Natural killer cell (primary cell): ENCODE results near the gene FN3K. TPM values are rescaled to one million over a fixed set of nuclear protein-coding genes. Genes with fewer than 3 reads are reported as not detected.

Experiments
- ATAC-seq, 3 donors: fragments of 150-1000 bp in 2 of 3; fragments of 200-7000 bp in 1 of 3; cut with Tn5 transposase; 1 replicate in 1 of 3; 2 replicates in 2 of 3; pipeline ENCODE4 v1.10.0; 2021; ENCODE audit warnings: mild to moderate bottlenecking in 2 of 3, moderate library complexity in 2 of 3
- DNase-seq, 2 donors: peaks; one replicate each; pipeline versions ENCODE4 v3.0.0 to v3.0.0-alpha.2; 2013 to 2021; ENCODE audit warnings: mixed read lengths in 1 of 2
- H3K27ac ChIP-seq: one replicate; pipeline ENCODE4 v1.5.1; 2013; ENCODE audit warnings: mild to moderate bottlenecking, low read length
- H3K27me3 ChIP-seq: one replicate; pipeline ENCODE4 v1.6.1; 2013; ENCODE audit warnings: low read length; ENCODE audit not compliant: control insufficient read depth, insufficient read depth
- H3K36me3 ChIP-seq: one replicate; pipeline ENCODE4 v1.6.1; 2013; ENCODE audit warnings: low read length; ENCODE audit not compliant: control insufficient read depth, insufficient read depth
- H3K4me1 ChIP-seq: one replicate; pipeline ENCODE4 v1.6.1; 2013; ENCODE audit warnings: low read length; ENCODE audit not compliant: control insufficient read depth, insufficient read depth
- H3K4me3 ChIP-seq: one replicate; pipeline ENCODE4 v1.5.1; 2013; ENCODE audit warnings: low read length
- H3K9me3 ChIP-seq: one replicate; pipeline ENCODE4 v1.6.1; 2013; ENCODE audit warnings: low read length; ENCODE audit not compliant: control insufficient read depth, insufficient read depth
- H3K27ac Mint-ChIP-seq, 2 donors: one replicate each; pipeline ENCODE4 v1.8.0; 2022; ENCODE audit warnings: mild to moderate bottlenecking in 2 of 2, mixed read lengths in 2 of 2, moderate library complexity in 1 of 2
- H3K27me3 Mint-ChIP-seq, 2 donors: one replicate each; pipeline ENCODE4 v1.8.0; 2022; ENCODE audit warnings: low read depth in 2 of 2, mixed read lengths in 2 of 2
- H3K36me3 Mint-ChIP-seq: one replicate; pipeline ENCODE4 v1.8.0; 2022; ENCODE audit warnings: mixed read lengths
- H3K4me1 Mint-ChIP-seq, 2 donors: one replicate each; pipeline ENCODE4 v1.8.0; 2022; ENCODE audit warnings: mixed read lengths in 2 of 2
- H3K4me3 Mint-ChIP-seq: one replicate; pipeline ENCODE4 v1.8.0; 2022; ENCODE audit warnings: mild to moderate bottlenecking, moderate library complexity, mixed read lengths
- H3K9me3 Mint-ChIP-seq, 2 donors: one replicate each; pipeline ENCODE4 v1.8.0; 2022; ENCODE audit warnings: mixed read lengths in 2 of 2
- CTCF ChIP-seq: fragments of 200-600 bp; IDR thresholded peaks from one replicate; pipeline ENCODE4 v1.8.0; 2022; ENCODE audit warnings: antibody characterized with exemption
- WGBS: methylation state at CpG from one replicate; pipeline ENCODE4 v1.1.7; 2013; ENCODE audit warnings: missing lambda C conversion rate; ENCODE audit not compliant: insufficient coverage; 5-methylcytosine and 5-hydroxymethylcytosine counted together
- intact Hi-C: fragments of 100-400 bp; cut with micrococcal nuclease; formaldehyde crosslinking; loops from one replicate; pipeline ENCODE4 v1.14.2; 2022
- total RNA-seq, 4 donors: library from RNA; stranded (reverse); fragments of 120-200 nt in 1 of 4; gene quantifications; one replicate each; pipeline versions ENCODE4 v1.2.3 to v1.2.4, GENCODE V29; 2013 to 2022

The FN3K gene
- total RNA-seq, 3 donors from 2014 or later (not counting 1 experiment from before 2014, with no cell fraction given), result 4.9 to 6.1 (median 5.5) TPM

- Mint-ChIP-seq H3K4me3 (no peak overlapping the region), H3K4me1 (peaks cover 0 to 5% of the 10 kb centered on the region in 2 donors), H3K9me3 (no peaks in the 10 kb centered on the region), H3K36me3 (no peaks in the 10 kb centered on the region), H3K27me3 (no peaks in the 10 kb centered on the region), H3K27ac (no peak overlapping the region)
- peaks cover 7% of the 10 kb centered on the region for H3K4me1 ChIP-seq
- no peaks in the 10 kb centered on the region for H3K27me3 ChIP-seq
- ATAC-seq (no peak), DNase-seq (no peak)
- no peak for TF ChIP-seq CTCF
- WGBS, result 87% methylated on average over 26 of the region's 26 CpGs
- intact Hi-C loops, result no loop called here
- no peak overlapping the region for H3K27ac ChIP-seq
- no peaks in the 10 kb centered on the region for H3K36me3 ChIP-seq
- H3K4me3 ChIP-seq, result no peak overlapping the region
- no peaks in the 10 kb centered on the region for H3K9me3 ChIP-seq
Observed at GRCh38 chr17:82703036-82703745, 32.2 kb upstream of the FN3K start.

- H3K27me3 Mint-ChIP-seq, result no peaks in the 10 kb centered on the region
- WGBS, result 88% methylated on average over 38 of the region's 38 CpGs
- DNase-seq (no peak), ATAC-seq (no peak)
- no peaks in the 10 kb centered on the region for H3K36me3 ChIP-seq
- peaks cover 0 to 2% of the 10 kb centered on the region in 2 donors for H3K4me1 Mint-ChIP-seq
- H3K4me3 Mint-ChIP-seq, result no peak overlapping the region
- intact Hi-C loops, result no loop called here
- H3K9me3 ChIP-seq, result no peaks in the 10 kb centered on the region
- no peaks in the 10 kb centered on the region for H3K9me3 Mint-ChIP-seq
- no peak for TF ChIP-seq CTCF
- H3K36me3 Mint-ChIP-seq, result no peaks in the 10 kb centered on the region
- no peaks in the 10 kb centered on the region for H3K27me3 ChIP-seq
- no peak overlapping the region for H3K27ac ChIP-seq
- peaks cover 5% of the 10 kb centered on the region for H3K4me1 ChIP-seq
- H3K4me3 ChIP-seq, result no peak overlapping the region
- no peak overlapping the region for H3K27ac Mint-ChIP-seq
Observed at GRCh38 chr17:82703935-82704865, 31.2 kb upstream of the FN3K start.

- Histone ChIP-seq H3K4me1 (no peaks in the 10 kb centered on the region), H3K27me3 (no peaks in the 10 kb centered on the region), H3K36me3 (no peaks in the 10 kb centered on the region), H3K9me3 (no peaks in the 10 kb centered on the region), H3K27ac (no peak overlapping the region), H3K4me3 (no peak overlapping the region)
- WGBS, result 89% methylated on average over 13 of the region's 13 CpGs
- intact Hi-C loops, result no loop called here
- DNase-seq (no peak), ATAC-seq (no peak)
- no peak for TF ChIP-seq CTCF
- no peaks in the 10 kb centered on the region for H3K4me1 Mint-ChIP-seq
- H3K27ac Mint-ChIP-seq, result no peak overlapping the region
- H3K4me3 Mint-ChIP-seq, result no peak overlapping the region
- no peaks in the 10 kb centered on the region for H3K9me3 Mint-ChIP-seq
- no peaks in the 10 kb centered on the region for H3K36me3 Mint-ChIP-seq
- no peaks in the 10 kb centered on the region for H3K27me3 Mint-ChIP-seq
Observed at GRCh38 chr17:82704886-82705285, 30.5 kb upstream of the FN3K start.
